ENCODE results near the gene SFXN4. TPM values are rescaled to one million over a fixed set of nuclear protein-coding genes. Genes with fewer than 3 reads are reported as not detected.
A peak's percentile ranks its signal among the peaks of the same experiment; 100 is the strongest.

Gene SFXN4
- total and polyA plus RNA-seq, 2 of the 13 experiments (the other 11 are each of a cell fraction or from before 2014, with no cell fraction given): 47.7 to 64.9 TPM

DNA sequence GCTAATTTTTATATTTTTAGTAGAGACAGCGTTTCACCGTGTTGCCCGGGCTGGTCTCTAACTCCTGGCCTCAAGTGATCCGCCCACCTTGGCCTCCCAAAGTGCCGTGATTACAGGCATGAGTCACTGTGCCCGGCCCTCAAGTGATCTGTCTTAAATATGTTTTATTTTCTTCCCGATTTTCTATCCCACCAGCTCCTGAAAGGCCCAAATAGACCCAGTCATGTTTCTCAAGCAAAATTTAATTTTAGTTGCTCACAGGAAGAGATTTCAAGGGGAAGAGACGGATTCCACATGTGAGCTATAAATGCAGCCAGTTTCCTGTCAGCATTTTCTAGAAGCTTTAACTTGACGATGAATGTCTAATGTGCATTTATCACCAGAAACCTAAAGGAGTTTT lies 49.6 kb downstream of the SFXN4 start:
- Histone ChIP-seq H2AFZ (ENCODE audit: low read length) (no peak overlapping the region), H3K27ac (ENCODE audit: extremely low read length, insufficient read depth, low read length) (peak overlapping the region; percentile 61), H3K27me3 (ENCODE audit: control insufficient read depth in 1 of 2, insufficient read depth in 2 of 2, low read length in 2 of 2) (no peaks in the 10 kb centered on the region), H3K36me3 (replicated peaks in 1 of 2; ENCODE audit: control insufficient read depth in 1 of 2, insufficient read depth in 2 of 2, low read length in 2 of 2) (peaks cover 2 to 5% of the 10 kb centered on the region in 2 experiments; a peak in 2 of 5 replicates), H3K9me3 (ENCODE audit: low read length) (no peaks in the 10 kb centered on the region), H3K4me3 (replicated peaks in 1 of 3; ENCODE audit: insufficient read depth in 1 of 3, low read depth in 2 of 3, low read length in 3 of 3) (no peak overlapping the region), H3K4me1 (ENCODE audit: insufficient read depth, low read length) (peaks cover 82% of the 10 kb centered on the region), H3K9ac (ENCODE audit: insufficient read depth, low read depth, low read length) (no peak overlapping the region), H4K20me1 (ENCODE audit: insufficient read depth, low read length) (no peaks in the 10 kb centered on the region), H3K4me2 (ENCODE audit: low read depth, low read length) (no peak overlapping the region), H3K79me2 (ENCODE audit: insufficient read depth, low read length) (no peaks in the 10 kb centered on the region)
- ChIA-PET POLR2A (interaction anchor here (5.4 kb wide), 1 partner anchor 12 kb away, joined by 106 read pairs; the partner anchor contains the start of gene DENND10), CTCF (ENCODE audit: low intra/inter-chr PET ratio, low total read pairs) (no interaction called here)
- in situ Hi-C loops (cut with HindIII; ENCODE audit: extremely low pct_ligation_motif_present, low pct_unique_long_range_greater_than_20kb) (no loop called here), intact Hi-C loops (cut with micrococcal nuclease; ENCODE audit: unreplicated experiment) (no loop called here)
- ATAC-seq (no peak), DNase-seq (ENCODE audit: low spot score) (no peak), FAIRE-seq (no peak)
- no TSS peak for BruUV-seq (replicated peaks)
- WGBS (ENCODE audit: low lambda C conversion rate): 95% methylated on average over 9 of the region's 9 CpGs
- no peak for TF ChIP-seq FOSL2 (CRISPR knock-in tag; IDR thresholded peaks at IDR 0.05)
- TF ChIP-seq, protein P1, sequence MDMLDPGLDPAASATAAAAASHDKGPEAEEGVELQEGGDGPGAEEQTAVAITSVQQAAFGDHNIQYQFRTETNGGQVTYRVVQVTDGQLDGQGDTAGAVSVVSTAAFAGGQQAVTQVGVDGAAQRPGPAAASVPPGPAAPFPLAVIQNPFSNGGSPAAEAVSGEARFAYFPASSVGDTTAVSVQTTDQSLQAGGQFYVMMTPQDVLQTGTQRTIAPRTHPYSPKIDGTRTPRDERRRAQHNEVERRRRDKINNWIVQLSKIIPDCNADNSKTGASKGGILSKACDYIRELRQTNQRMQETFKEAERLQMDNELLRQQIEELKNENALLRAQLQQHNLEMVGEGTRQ (IDR thresholded peaks at IDR 0.05; ENCODE audit: low read depth, low read length): no peak
- TF ChIP-seq, protein P1 (CRISPR knock-in tag; IDR thresholded peaks at IDR 0.05; ENCODE audit: borderline replicate concordance): no peak
- no peak for TF ChIP-seq NFE2L2 (IDR thresholded peaks at IDR 0.05; ENCODE audit: low read length)
- no peak for TF ChIP-seq RBM39 (IDR thresholded peaks at IDR 0.05; ENCODE audit: low read depth, low read length, poor library complexity, severe bottlenecking)
- TF ChIP-seq AGO2 (optimal IDR thresholded peaks at IDR 0.05; ENCODE audit: low read depth, low read length): no peak
- TF ChIP-seq, protein P2, sequence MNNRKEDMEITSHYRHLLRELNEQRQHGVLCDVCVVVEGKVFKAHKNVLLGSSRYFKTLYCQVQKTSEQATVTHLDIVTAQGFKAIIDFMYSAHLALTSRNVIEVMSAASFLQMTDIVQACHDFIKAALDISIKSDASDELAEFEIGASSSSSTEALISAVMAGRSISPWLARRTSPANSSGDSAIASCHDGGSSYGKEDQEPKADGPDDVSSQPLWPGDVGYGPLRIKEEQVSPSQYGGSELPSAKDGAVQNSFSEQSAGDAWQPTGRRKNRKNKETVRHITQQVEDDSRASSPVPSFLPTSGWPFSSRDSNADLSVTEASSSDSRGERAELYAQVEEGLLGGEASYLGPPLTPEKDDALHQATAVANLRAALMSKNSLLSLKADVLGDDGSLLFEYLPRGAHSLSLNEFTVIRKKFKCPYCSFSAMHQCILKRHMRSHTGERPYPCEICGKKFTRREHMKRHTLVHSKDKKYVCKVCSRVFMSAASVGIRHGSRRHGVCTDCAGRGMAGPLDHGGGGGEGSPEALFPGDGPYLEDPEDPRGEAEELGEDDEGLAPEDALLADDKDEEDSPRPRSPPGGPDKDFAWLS (CRISPR knock-in tag; IDR thresholded peaks at IDR 0.05; ENCODE audit: borderline replicate concordance): no peak
- TF ChIP-seq SALL1 (CRISPR knock-in tag; IDR thresholded peaks at IDR 0.05): no peak
- no peak for TF ChIP-seq ZNF547 (CRISPR knock-in tag; IDR thresholded peaks at IDR 0.05)
- no peak for TF ChIP-seq ZFYVE20 (CRISPR knock-in tag; IDR thresholded peaks at IDR 0.05; ENCODE audit: borderline replicate concordance, low read depth)
- no peak for TF ChIP-seq ZNF484 (CRISPR knock-in tag; IDR thresholded peaks at IDR 0.05; ENCODE audit: borderline replicate concordance, low read depth)
- TF ChIP-seq CHCHD3 (CRISPR knock-in tag; IDR thresholded peaks at IDR 0.05): no peak
- no peak for TF ChIP-seq ZFP41 (CRISPR knock-in tag; IDR thresholded peaks at IDR 0.05; ENCODE audit: borderline replicate concordance)
